HEK293 (cell line): ENCODE data around the gene ZNF606.

Experiments
- CTCF ChIA-PET: fragments of 350-600 bp; formaldehyde crosslinking; extraction: SDS; loops from one replicate; lab custom pipeline; 2021; ENCODE audit warnings: antibody characterized with exemption; lab: Yijun Ruan, JAX
- POLR2A ChIA-PET: fragments of 300-600 bp; formaldehyde crosslinking; extraction: SDS; loops from one replicate; lab custom pipeline; 2020; ENCODE audit warnings: antibody characterized with exemption, inconsistent platforms; lab: Yijun Ruan, JAX
- H3K27ac ChIP-seq: fragments of 200-500 bp; sonication (Bioruptor generic); 2 replicates; pipeline ENCODE4 v1.5.1; 2014; ENCODE audit warnings: low read depth, low read length, control low read depth, inconsistent platforms; ENCODE audit errors: extremely low read depth
- H3K36me3 ChIP-seq, 2 experiments: fragments of 200-500 bp in 1 of 2; sonication (Bioruptor generic) in 1 of 2; 1 replicate in 1 of 2; 2 replicates in 1 of 2; pipeline ENCODE4 v1.5.1; 2014 to 2017; ENCODE audit warnings: inconsistent platforms in 2 of 2, low read length in 2 of 2; ENCODE audit not compliant: control insufficient read depth in 2 of 2, insufficient read depth in 1 of 2
- H3K4me1 ChIP-seq: fragments of 200-500 bp; sonication (Bioruptor generic); 2 replicates; pipeline ENCODE4 v1.5.1; 2014; ENCODE audit warnings: mild to moderate bottlenecking, low read length, inconsistent platforms; ENCODE audit not compliant: control insufficient read depth, insufficient read depth
- H3K4me3 ChIP-seq: 2 replicates; pipeline ENCODE4 v1.5.1; 2011; ENCODE audit warnings: low read depth, mild to moderate bottlenecking, control low read depth, low read length, moderate library complexity
- H3K9me3 ChIP-seq: fragments of 200-500 bp; sonication (Bioruptor generic); 2 replicates; pipeline ENCODE4 v1.5.1; 2014; ENCODE audit warnings: low read depth, low read length, inconsistent platforms; ENCODE audit not compliant: control insufficient read depth, insufficient read depth
- HOXA7 ChIP-seq: sonication (generic); formaldehyde crosslinking; IDR thresholded peaks from 2 replicates; pipeline ENCODE4 v1.8.1; 2022; ENCODE audit warnings: missing genetic modification reagents, borderline replicate concordance
- KLF8 ChIP-seq: fragments of 450-650 bp; formaldehyde crosslinking; IDR thresholded peaks from 2 replicates; pipeline ENCODE4 v1.5.1; 2016; ENCODE audit warnings: missing biosample characterization, missing genetic modification characterization
- MYNN ChIP-seq: fragments of 450-650 bp; formaldehyde crosslinking; IDR thresholded peaks from 2 replicates; pipeline ENCODE4 v1.5.1; 2016; ENCODE audit warnings: missing biosample characterization, missing genetic modification characterization, borderline replicate concordance
- SP7 ChIP-seq: fragments of 450-650 bp; formaldehyde crosslinking; IDR thresholded peaks from 2 replicates; pipeline ENCODE4 v1.5.1; 2016; ENCODE audit warnings: missing biosample characterization, missing genetic modification characterization
- WT1 ChIP-seq: fragments of 450-650 bp; formaldehyde crosslinking; IDR thresholded peaks from 2 replicates; pipeline ENCODE4 v1.5.1; 2016; ENCODE audit warnings: missing biosample characterization, missing genetic modification characterization
- ZNF248 ChIP-seq: fragments of 450-650 bp; formaldehyde crosslinking; IDR thresholded peaks from 2 replicates; pipeline ENCODE4 v1.5.1; 2017; ENCODE audit warnings: missing biosample characterization, missing genetic modification characterization
- ZNF274 ChIP-seq, 2 experiments: fragments of 200-500 bp in 1 of 2; fragments of 450-650 bp in 1 of 2; sonication (Bioruptor generic) in 1 of 2; formaldehyde crosslinking in 1 of 2; IDR thresholded peaks; 2 replicates each; pipeline versions ENCODE4 v1.5.1 to v1.6.1; 2014 to 2016; ENCODE audit warnings: borderline replicate concordance in 1 of 2, inconsistent platforms in 1 of 2, low read length in 1 of 2, missing biosample characterization in 1 of 2, missing genetic modification characterization in 1 of 2
- ZNF341 ChIP-seq: fragments of 450-650 bp; formaldehyde crosslinking; IDR thresholded peaks from 2 replicates; pipeline ENCODE4; 2016; ENCODE audit warnings: low read depth, missing biosample characterization, missing genetic modification characterization
- ZNF544 ChIP-seq: fragments of 450-650 bp; formaldehyde crosslinking; IDR thresholded peaks from 2 replicates; pipeline ENCODE4 v1.5.0; 2017; ENCODE audit warnings: missing biosample characterization, missing genetic modification characterization
- ZNF623 ChIP-seq: fragments of 450-650 bp; formaldehyde crosslinking; IDR thresholded peaks from 2 replicates; pipeline ENCODE4 v1.5.1; 2016; ENCODE audit warnings: missing biosample characterization, missing genetic modification characterization
- ZNF670 ChIP-seq: fragments of 450-650 bp; formaldehyde crosslinking; IDR thresholded peaks from 2 replicates; pipeline ENCODE4 v1.5.1; 2016; ENCODE audit warnings: missing biosample characterization, missing genetic modification characterization, low read depth
- ZNF785 ChIP-seq: fragments of 450-650 bp; formaldehyde crosslinking; IDR thresholded peaks from 2 replicates; pipeline ENCODE4 v1.5.1; 2016; ENCODE audit warnings: missing biosample characterization, missing genetic modification characterization
- TF ChIP-seq, protein P1 (sequence below): fragments of 450-650 bp; formaldehyde crosslinking; conservative IDR thresholded peaks from 2 replicates; pipeline ENCODE4 v1.5.1; 2016; ENCODE audit warnings: low read depth, missing biosample characterization, missing genetic modification characterization
- TF ChIP-seq, protein P2 (sequence below): fragments of 450-650 bp; formaldehyde crosslinking; IDR thresholded peaks from 2 replicates; pipeline ENCODE4 v1.5.1; 2016; ENCODE audit warnings: missing biosample characterization, missing genetic modification characterization
- TF ChIP-seq, protein P3 (sequence below): fragments of 450-650 bp; formaldehyde crosslinking; IDR thresholded peaks from 2 replicates; pipeline ENCODE4 v1.5.1; 2016; ENCODE audit warnings: missing biosample characterization, missing genetic modification characterization, low read depth
- TF ChIP-seq, protein P4 (sequence below): IDR thresholded peaks from 2 replicates; pipeline ENCODE4 v1.6.1; 2011; ENCODE audit warnings: mild to moderate bottlenecking, low read depth, low read length, borderline replicate concordance
- TF ChIP-seq, protein P5 (sequence below): fragments of 450-650 bp; formaldehyde crosslinking; IDR thresholded peaks from 2 replicates; pipeline ENCODE4 v1.5.1; 2016; ENCODE audit warnings: missing biosample characterization, missing genetic modification characterization
- TF ChIP-seq, protein P6 (sequence below): fragments of 450-650 bp; formaldehyde crosslinking; conservative IDR thresholded peaks from 2 replicates; pipeline ENCODE4 v1.5.1; 2016; ENCODE audit warnings: low read depth, missing biosample characterization, missing genetic modification characterization
- TF ChIP-seq, protein P7 (sequence below): fragments of 450-650 bp; formaldehyde crosslinking; IDR thresholded peaks from 2 replicates; pipeline ENCODE4 v1.5.1; 2017; ENCODE audit warnings: missing biosample characterization, missing genetic modification characterization

The ZNF606 gene

DNA sequence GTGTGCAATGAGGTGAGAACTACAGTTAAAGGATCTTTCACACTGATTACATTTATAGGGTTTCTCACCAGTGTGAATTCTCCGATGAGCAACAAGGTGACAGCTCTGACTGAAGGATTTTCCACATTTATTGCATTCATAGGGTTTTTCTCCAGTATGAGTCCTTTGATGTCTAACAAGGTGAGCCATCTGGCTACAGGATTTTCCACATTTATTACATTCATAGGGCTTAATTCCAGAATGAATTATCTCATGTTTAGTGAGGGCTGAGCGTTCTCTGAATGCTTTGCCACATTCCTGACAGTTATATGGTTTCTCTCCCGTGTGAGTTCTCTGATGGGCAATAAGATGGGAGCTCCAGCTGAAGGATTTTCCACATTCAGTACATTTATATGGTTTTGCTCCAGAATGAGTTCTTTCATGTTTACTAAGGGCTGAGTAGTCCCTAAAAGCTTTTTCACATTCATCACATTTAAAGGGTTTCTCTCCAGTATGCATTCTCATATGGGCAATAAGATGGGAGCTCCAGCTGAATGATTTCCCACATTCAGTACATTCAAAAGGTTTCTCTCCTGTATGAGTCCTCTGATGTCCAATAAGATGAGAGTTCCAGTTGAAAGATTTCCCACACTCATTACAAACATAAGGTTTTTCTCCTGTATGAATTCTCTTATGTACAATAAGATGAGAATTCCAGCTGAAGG is 23.9 kb downstream of the ZNF606 start:
- peaks cover 26% of the 10 kb centered on the region for H3K9me3 ChIP-seq
- H3K36me3 ChIP-seq, result peaks cover 36 to 48% of the 10 kb centered on the region in 2 experiments
- POLR2A ChIA-PET, result no interaction called here
- no peak overlapping the region for H3K4me3 ChIP-seq
- no peak overlapping the region for H3K27ac ChIP-seq
- CTCF ChIA-PET, result no interaction called here
- H3K4me1 ChIP-seq, result no peaks in the 10 kb centered on the region
- TF ChIP-seq, protein P1, sequence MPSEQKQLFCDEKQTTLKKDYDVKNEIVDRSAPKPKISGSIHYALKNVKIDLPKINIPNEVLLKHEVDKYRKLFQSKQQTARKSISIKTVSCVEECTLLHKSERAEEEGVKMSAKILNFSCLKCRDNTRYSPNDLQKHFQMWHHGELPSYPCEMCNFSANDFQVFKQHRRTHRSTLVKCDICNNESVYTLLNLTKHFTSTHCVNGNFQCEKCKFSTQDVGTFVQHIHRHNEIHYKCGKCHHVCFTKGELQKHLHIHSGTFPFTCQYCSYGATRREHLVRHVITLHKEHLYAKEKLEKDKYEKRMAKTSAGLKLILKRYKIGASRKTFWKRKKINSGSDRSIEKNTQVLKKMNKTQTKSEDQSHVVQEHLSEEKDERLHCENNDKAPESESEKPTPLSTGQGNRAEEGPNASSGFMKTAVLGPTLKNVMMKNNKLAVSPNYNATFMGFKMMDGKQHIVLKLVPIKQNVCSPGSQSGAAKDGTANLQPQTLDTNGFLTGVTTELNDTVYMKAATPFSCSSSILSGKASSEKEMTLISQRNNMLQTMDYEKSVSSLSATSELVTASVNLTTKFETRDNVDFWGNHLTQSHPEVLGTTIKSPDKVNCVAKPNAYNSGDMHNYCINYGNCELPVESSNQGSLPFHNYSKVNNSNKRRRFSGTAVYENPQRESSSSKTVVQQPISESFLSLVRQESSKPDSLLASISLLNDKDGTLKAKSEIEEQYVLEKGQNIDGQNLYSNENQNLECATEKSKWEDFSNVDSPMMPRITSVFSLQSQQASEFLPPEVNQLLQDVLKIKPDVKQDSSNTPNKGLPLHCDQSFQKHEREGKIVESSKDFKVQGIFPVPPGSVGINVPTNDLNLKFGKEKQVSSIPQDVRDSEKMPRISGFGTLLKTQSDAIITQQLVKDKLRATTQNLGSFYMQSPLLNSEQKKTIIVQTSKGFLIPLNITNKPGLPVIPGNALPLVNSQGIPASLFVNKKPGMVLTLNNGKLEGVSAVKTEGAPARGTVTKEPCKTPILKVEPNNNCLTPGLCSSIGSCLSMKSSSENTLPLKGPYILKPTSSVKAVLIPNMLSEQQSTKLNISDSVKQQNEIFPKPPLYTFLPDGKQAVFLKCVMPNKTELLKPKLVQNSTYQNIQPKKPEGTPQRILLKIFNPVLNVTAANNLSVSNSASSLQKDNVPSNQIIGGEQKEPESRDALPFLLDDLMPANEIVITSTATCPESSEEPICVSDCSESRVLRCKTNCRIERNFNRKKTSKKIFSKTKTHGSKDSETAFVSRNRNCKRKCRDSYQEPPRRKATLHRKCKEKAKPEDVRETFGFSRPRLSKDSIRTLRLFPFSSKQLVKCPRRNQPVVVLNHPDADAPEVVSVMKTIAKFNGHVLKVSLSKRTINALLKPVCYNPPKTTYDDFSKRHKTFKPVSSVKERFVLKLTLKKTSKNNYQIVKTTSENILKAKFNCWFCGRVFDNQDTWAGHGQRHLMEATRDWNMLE (tag by site-specific recombination), result peak; percentile 34; the same call in 1 of the 2 replicates
- TF ChIP-seq MYNN (no peak), ZNF623 (tag by site-specific recombination) (no peak), ZNF785 (tag by site-specific recombination) (no peak), SP7 (no peak), KLF8 (tag by site-specific recombination) (no peak), ZNF341 (tag by site-specific recombination) (no peak), HOXA7 (no peak), ZNF544 (tag by site-specific recombination) (no peak), ZNF248 (tag by site-specific recombination) (no peak), ZNF670 (tag by site-specific recombination) (no peak), ZNF274 (IDR thresholded peaks at IDR 0.05; ENCODE audit: low read length) (peak; percentile 99), ZNF274 (tag by site-specific recombination; IDR thresholded peaks at IDR 0.05; ENCODE audit: borderline replicate concordance) (peak; percentile 98), WT1 (tag by site-specific recombination) (no peak)
- TF ChIP-seq, protein P2, sequence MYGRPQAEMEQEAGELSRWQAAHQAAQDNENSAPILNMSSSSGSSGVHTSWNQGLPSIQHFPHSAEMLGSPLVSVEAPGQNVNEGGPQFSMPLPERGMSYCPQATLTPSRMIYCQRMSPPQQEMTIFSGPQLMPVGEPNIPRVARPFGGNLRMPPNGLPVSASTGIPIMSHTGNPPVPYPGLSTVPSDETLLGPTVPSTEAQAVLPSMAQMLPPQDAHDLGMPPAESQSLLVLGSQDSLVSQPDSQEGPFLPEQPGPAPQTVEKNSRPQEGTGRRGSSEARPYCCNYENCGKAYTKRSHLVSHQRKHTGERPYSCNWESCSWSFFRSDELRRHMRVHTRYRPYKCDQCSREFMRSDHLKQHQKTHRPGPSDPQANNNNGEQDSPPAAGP (tag by site-specific recombination), result no peak
- TF ChIP-seq, protein P3, sequence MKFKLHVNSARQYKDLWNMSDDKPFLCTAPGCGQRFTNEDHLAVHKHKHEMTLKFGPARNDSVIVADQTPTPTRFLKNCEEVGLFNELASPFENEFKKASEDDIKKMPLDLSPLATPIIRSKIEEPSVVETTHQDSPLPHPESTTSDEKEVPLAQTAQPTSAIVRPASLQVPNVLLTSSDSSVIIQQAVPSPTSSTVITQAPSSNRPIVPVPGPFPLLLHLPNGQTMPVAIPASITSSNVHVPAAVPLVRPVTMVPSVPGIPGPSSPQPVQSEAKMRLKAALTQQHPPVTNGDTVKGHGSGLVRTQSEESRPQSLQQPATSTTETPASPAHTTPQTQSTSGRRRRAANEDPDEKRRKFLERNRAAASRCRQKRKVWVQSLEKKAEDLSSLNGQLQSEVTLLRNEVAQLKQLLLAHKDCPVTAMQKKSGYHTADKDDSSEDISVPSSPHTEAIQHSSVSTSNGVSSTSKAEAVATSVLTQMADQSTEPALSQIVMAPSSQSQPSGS (tag by site-specific recombination), result no peak
- TF ChIP-seq, protein P4, sequence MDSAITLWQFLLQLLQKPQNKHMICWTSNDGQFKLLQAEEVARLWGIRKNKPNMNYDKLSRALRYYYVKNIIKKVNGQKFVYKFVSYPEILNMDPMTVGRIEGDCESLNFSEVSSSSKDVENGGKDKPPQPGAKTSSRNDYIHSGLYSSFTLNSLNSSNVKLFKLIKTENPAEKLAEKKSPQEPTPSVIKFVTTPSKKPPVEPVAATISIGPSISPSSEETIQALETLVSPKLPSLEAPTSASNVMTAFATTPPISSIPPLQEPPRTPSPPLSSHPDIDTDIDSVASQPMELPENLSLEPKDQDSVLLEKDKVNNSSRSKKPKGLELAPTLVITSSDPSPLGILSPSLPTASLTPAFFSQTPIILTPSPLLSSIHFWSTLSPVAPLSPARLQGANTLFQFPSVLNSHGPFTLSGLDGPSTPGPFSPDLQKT, result no peak
- TF ChIP-seq, protein P5, sequence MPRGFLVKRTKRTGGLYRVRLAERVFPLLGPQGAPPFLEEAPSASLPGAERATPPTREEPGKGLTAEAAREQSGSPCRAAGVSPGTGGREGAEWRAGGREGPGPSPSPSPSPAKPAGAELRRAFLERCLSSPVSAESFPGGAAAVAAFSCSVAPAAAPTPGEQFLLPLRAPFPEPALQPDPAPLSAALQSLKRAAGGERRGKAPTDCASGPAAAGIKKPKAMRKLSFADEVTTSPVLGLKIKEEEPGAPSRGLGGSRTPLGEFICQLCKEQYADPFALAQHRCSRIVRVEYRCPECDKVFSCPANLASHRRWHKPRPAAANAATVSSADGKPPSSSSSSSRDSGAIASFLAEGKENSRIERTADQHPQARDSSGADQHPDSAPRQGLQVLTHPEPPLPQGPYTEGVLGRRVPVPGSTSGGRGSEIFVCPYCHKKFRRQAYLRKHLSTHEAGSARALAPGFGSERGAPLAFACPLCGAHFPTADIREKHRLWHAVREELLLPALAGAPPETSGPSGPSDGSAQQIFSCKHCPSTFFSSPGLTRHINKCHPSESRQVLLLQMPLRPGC (tag by site-specific recombination), result no peak
- TF ChIP-seq, protein P6, sequence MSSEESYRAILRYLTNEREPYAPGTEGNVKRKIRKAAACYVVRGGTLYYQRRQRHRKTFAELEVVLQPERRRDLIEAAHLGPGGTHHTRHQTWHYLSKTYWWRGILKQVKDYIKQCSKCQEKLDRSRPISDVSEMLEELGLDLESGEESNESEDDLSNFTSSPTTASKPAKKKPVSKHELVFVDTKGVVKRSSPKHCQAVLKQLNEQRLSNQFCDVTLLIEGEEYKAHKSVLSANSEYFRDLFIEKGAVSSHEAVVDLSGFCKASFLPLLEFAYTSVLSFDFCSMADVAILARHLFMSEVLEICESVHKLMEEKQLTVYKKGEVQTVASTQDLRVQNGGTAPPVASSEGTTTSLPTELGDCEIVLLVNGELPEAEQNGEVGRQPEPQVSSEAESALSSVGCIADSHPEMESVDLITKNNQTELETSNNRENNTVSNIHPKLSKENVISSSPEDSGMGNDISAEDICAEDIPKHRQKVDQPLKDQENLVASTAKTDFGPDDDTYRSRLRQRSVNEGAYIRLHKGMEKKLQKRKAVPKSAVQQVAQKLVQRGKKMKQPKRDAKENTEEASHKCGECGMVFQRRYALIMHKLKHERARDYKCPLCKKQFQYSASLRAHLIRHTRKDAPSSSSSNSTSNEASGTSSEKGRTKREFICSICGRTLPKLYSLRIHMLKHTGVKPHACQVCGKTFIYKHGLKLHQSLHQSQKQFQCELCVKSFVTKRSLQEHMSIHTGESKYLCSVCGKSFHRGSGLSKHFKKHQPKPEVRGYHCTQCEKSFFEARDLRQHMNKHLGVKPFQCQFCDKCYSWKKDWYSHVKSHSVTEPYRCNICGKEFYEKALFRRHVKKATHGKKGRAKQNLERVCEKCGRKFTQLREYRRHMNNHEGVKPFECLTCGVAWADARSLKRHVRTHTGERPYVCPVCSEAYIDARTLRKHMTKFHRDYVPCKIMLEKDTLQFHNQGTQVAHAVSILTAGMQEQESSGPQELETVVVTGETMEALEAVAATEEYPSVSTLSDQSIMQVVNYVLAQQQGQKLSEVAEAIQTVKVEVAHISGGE (tag by site-specific recombination), result no peak
- TF ChIP-seq, protein P7, sequence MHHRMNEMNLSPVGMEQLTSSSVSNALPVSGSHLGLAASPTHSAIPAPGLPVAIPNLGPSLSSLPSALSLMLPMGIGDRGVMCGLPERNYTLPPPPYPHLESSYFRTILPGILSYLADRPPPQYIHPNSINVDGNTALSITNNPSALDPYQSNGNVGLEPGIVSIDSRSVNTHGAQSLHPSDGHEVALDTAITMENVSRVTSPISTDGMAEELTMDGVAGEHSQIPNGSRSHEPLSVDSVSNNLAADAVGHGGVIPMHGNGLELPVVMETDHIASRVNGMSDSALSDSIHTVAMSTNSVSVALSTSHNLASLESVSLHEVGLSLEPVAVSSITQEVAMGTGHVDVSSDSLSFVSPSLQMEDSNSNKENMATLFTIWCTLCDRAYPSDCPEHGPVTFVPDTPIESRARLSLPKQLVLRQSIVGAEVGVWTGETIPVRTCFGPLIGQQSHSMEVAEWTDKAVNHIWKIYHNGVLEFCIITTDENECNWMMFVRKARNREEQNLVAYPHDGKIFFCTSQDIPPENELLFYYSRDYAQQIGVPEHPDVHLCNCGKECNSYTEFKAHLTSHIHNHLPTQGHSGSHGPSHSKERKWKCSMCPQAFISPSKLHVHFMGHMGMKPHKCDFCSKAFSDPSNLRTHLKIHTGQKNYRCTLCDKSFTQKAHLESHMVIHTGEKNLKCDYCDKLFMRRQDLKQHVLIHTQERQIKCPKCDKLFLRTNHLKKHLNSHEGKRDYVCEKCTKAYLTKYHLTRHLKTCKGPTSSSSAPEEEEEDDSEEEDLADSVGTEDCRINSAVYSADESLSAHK (tag by site-specific recombination), result no peak
